ENCODE results near the gene MYH11.

GRCh38 chr16:15715221-15715620 lies 141.6 kb downstream of the MYH11 start:
- no peak for TF ChIP-seq CTCF (conservative IDR thresholded peaks at IDR 0.05; ENCODE audit: low read length)
- no peak for TF ChIP-seq EZH2phosphoT487 (IDR thresholded peaks at IDR 0.05; ENCODE audit: borderline replicate concordance)

Measured in Loucy (cell line).